Measurements from ENCODE around the gene IL17RC. TPM values are rescaled to one million over a fixed set of nuclear protein-coding genes. Genes with fewer than 3 reads are reported as not detected.
A peak's percentile ranks its signal among the peaks of the same experiment; 100 is the strongest.

IL17RC gene
- total RNA-seq, 2 experiments from 2014 or later = 0.23 to 0.73 TPM

DNA sequence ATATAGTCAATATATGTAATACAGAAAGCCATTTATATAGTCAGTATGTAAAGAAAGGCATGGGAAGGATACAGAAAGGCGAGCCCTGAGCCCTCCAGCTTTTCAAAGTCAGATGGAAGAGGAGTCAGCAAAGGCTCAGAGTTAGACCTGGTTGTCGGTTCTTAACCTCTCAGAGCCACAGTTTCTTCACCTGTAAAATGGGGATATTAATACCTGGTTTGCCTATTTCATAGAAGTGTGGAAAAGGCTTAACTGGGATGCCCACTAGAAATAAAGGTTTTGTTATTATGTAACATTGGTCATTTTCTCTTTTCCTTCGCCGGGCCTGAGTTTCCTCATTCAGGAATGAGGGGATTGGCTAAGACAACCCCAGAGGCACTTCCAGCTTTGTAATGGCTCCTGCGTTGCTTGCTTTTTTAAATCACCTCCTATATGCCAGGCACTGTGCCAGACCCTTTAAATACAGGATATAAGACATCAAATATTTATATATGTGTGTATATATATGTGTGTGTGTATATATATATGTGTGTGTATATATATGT lies 19.1 kb downstream of the IL17RC start:
- DNase-seq (ENCODE audit: low spot score) = no peak
- no peak overlapping the region for H2AFZ ChIP-seq (ENCODE audit: low read length)
- H4K20me1 ChIP-seq (ENCODE audit: insufficient read depth, low read length) = no peaks in the 10 kb centered on the region
- POLR2A ChIA-PET = no interaction called here
- H3K36me3 ChIP-seq (ENCODE audit: insufficient read depth, low read length) = peaks cover 20% of the 10 kb centered on the region
- H3K79me2 ChIP-seq (ENCODE audit: insufficient read depth, low read depth, low read length) = no peaks in the 10 kb centered on the region; the same call in 1 of the 2 replicates
- peak overlapping the region; percentile 87 for H3K4me2 ChIP-seq (ENCODE audit: low read length)
- TF ChIP-seq EZH2phosphoT487 (IDR thresholded peaks at IDR 0.05; ENCODE audit: borderline replicate concordance, low read depth, low read length) = no peak
- TF ChIP-seq CTCF (conservative IDR thresholded peaks at IDR 0.05; ENCODE audit: low read length) = no peak
- H3K4me1 ChIP-seq (ENCODE audit: insufficient read depth, low read length, poor library complexity, severe bottlenecking) = peaks cover 22% of the 10 kb centered on the region
- CTCF ChIA-PET (ENCODE audit: unreplicated experiment) = no interaction called here
- no peak overlapping the region for H3K4me3 ChIP-seq (ENCODE audit: low read depth, low read length, poor library complexity, severe bottlenecking)
- no peak overlapping the region for H3K27ac ChIP-seq (ENCODE audit: low read depth, low read length, poor library complexity, severe bottlenecking)
- intact Hi-C loops (cut with micrococcal nuclease; ENCODE audit: unreplicated experiment) = loop anchor here (10.0 kb wide), 1 partner anchor 289 kb away; no protein-coding TSS in a partner anchor
- no peaks in the 10 kb centered on the region for H3K9me2 ChIP-seq (ENCODE audit: insufficient read depth, low read length)
- no peaks in the 10 kb centered on the region for H3K9me3 ChIP-seq (ENCODE audit: low read length)
- BruUV-seq (replicated peaks) = no TSS peak

DNA sequence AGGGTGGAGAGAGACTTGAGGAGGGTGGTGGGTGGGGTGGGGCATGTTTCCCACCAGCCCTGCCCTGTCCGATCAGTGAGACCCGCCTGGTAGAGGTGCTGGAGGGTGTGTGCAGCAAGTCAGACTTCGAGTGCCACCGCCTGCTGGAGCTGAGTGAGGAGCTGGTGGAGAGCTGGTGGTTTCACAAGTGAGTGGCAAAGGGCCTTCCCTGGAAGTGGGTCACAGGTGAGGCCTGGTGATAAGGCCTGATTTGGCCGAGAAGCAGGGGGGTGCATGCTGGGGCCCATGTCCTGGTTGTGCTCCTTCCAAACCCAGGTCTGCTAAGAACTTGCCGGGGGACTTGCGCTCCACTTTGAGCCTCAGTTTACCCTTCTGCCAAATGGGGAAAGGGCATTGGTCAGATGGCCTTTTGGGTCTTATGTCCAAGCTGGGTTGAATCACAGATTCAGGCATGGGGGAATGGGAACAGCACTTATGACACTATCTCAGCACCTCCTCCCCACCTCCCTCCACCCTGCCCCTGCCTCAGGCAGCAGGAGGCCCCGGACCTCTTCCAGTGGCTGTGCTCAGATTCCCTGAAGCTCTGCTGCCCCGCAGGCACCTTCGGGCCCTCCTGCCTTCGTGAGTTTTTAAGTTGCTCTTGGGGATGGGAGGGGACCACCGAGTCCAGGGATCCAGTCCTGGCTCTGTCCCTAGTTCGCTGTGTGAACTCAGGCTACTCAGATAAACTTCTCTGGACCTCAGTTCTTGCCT lies 20.8 kb downstream of the IL17RC start:
- POLR2A ChIA-PET = interaction anchor here (0.6 kb wide), 1 partner anchor 210 kb away, joined by 3 read pairs; no protein-coding TSS in a partner anchor
- Histone ChIP-seq H2AFZ (ENCODE audit: low read length) (no peak overlapping the region), H3K9me3 (ENCODE audit: low read length) (no peaks in the 10 kb centered on the region), H3K4me3 (ENCODE audit: low read depth, low read length, poor library complexity, severe bottlenecking) (no peak overlapping the region), H3K36me3 (ENCODE audit: insufficient read depth, low read length) (peaks cover 22% of the 10 kb centered on the region), H3K4me2 (ENCODE audit: low read length) (no peak overlapping the region), H3K79me2 (ENCODE audit: insufficient read depth, low read depth, low read length) (no peaks in the 10 kb centered on the region; the same call in 1 of the 2 replicates), H3K27ac (ENCODE audit: low read depth, low read length, poor library complexity, severe bottlenecking) (no peak overlapping the region), H4K20me1 (ENCODE audit: insufficient read depth, low read length) (no peaks in the 10 kb centered on the region), H3K4me1 (ENCODE audit: insufficient read depth, low read length, poor library complexity, severe bottlenecking) (peaks cover 18% of the 10 kb centered on the region), H3K9me2 (ENCODE audit: insufficient read depth, low read length) (no peaks in the 10 kb centered on the region)
- CTCF ChIA-PET (ENCODE audit: unreplicated experiment) = no interaction called here
- TF ChIP-seq EZH2phosphoT487 (IDR thresholded peaks at IDR 0.05; ENCODE audit: borderline replicate concordance, low read depth, low read length) = no peak
- no peak for TF ChIP-seq CTCF (conservative IDR thresholded peaks at IDR 0.05; ENCODE audit: low read length)
- intact Hi-C loops (cut with micrococcal nuclease; ENCODE audit: unreplicated experiment) = loop anchor here (10.0 kb wide), 1 partner anchor 287 kb away; no protein-coding TSS in a partner anchor
- no peak for DNase-seq (ENCODE audit: low spot score)
- no TSS peak for BruUV-seq (replicated peaks)

DNA sequence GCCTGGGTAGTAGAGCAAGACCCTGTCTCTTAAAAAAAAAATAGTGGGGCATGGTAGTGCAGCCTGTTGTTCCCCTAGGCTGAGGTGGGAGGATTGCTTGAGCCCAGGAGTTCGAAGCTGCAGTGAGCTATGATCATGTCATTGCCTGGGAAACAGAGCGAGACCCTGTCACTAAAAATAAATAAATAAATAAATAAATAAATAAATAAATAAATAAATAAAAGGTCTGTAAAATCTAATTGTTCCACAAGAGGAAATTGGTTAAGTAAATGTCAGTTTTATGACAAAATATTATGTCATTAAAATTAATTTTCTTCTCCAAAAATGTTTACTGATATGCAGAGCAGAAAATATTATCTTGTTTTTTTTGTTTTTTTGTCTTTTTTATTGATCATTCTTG lies 22.1 kb downstream of the IL17RC start:
- POLR2A ChIA-PET = no interaction called here
- BruUV-seq (replicated peaks) = no TSS peak

More for the DNA sequence above, 22.1 kb downstream of the IL17RC start:
- no peaks in the 10 kb centered on the region for H3K9me2 ChIP-seq (ENCODE audit: insufficient read depth, low read length)
- CTCF ChIA-PET (ENCODE audit: unreplicated experiment) = no interaction called here
- H3K79me2 ChIP-seq (ENCODE audit: insufficient read depth, low read depth, low read length) = no peaks in the 10 kb centered on the region; the same call in 1 of the 2 replicates
- H3K9me3 ChIP-seq (ENCODE audit: low read length) = no peaks in the 10 kb centered on the region
- H4K20me1 ChIP-seq (ENCODE audit: insufficient read depth, low read length) = no peaks in the 10 kb centered on the region
- no peak overlapping the region for H2AFZ ChIP-seq (ENCODE audit: low read length)
- DNase-seq (ENCODE audit: low spot score) = no peak
- no peak overlapping the region for H3K4me2 ChIP-seq (ENCODE audit: low read length)
- peaks cover 22% of the 10 kb centered on the region for H3K36me3 ChIP-seq (ENCODE audit: insufficient read depth, low read length)
- no peak overlapping the region for H3K4me3 ChIP-seq (ENCODE audit: low read depth, low read length, poor library complexity, severe bottlenecking)
- peaks cover 17% of the 10 kb centered on the region for H3K4me1 ChIP-seq (ENCODE audit: insufficient read depth, low read length, poor library complexity, severe bottlenecking)
- intact Hi-C loops (cut with micrococcal nuclease; ENCODE audit: unreplicated experiment) = loop anchor here (10.0 kb wide), 1 partner anchor 286 kb away; no protein-coding TSS in a partner anchor
- TF ChIP-seq EZH2phosphoT487 (IDR thresholded peaks at IDR 0.05; ENCODE audit: borderline replicate concordance, low read depth, low read length) (no peak), CTCF (conservative IDR thresholded peaks at IDR 0.05; ENCODE audit: low read length) (no peak)
- no peak overlapping the region for H3K27ac ChIP-seq (ENCODE audit: low read depth, low read length, poor library complexity, severe bottlenecking)

All from OCI-LY7 (cell line).